ENCODE results near the gene RAD51B.

The RAD51B gene

GRCh38 chr14:68341411-68342212 lies 522.0 kb downstream of the RAD51B start:
- no peak for DNase-seq (ENCODE audit: low read depth)

DNA sequence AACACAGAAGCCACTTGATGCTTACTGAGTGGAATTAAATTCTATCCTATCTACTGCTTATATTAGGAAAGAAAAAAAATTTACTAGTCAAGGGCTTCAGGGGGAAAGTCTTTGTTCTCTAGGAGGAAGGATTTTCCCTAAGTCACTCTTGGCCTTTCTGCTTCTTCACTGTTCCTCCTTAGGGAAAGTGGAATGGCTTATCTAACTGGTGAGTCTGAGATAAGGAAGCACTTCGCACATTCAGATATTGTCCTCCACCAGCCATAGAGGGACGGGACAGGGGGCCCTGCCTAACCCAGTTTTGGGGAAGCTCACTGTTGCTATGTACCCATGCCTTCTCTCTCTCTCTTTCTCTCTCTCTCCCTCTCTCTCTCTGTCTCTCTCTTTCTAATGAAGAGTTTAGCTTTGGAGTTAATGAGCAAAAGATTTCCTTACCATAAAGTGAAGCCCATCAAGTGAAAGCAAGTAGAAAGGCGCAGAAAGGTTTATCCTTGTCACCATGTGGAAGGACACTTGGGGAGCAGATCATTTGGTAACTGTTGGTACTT lies 522.7 kb downstream of the RAD51B start:
- DNase-seq (ENCODE audit: low read depth), result no peak

DNA sequence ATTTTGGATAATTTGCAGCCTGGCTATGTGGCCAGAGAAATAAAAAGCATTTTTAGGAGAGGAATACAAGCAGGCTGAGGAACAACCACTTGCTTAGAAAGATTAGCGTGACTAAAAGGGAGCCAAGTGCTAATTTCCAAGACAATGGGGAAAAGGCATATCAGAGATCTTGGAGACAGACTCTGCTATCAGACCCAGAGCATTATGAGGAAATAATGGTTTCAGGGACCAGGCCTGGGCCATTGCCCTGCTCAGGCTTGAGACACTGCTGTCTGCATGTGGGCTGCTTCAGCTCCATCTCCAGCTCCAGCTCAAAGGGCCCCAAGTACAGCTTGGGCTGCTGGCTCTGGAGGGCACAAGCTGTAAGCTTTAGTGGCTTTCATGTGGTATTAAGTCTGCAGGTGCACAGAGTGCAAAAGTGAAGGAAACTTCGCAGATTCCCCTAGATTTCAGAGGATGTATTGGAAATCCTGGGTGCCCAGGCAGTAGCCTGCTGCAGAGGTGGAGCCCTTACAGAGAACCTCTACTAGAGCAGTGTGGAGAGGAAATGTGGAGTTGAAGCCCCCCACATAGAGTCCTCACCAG lies 524.0 kb downstream of the RAD51B start:
- DNase-seq (ENCODE audit: low read depth), result no peak

GRCh38 chr14:68345738-68346137 lies 526.2 kb downstream of the RAD51B start:
- no peak for DNase-seq (ENCODE audit: low read depth)

- DNase-seq (ENCODE audit: low read depth), result no peak
Observed at GRCh38 chr14:68346556-68347343, 527.2 kb downstream of the RAD51B start.

DNA sequence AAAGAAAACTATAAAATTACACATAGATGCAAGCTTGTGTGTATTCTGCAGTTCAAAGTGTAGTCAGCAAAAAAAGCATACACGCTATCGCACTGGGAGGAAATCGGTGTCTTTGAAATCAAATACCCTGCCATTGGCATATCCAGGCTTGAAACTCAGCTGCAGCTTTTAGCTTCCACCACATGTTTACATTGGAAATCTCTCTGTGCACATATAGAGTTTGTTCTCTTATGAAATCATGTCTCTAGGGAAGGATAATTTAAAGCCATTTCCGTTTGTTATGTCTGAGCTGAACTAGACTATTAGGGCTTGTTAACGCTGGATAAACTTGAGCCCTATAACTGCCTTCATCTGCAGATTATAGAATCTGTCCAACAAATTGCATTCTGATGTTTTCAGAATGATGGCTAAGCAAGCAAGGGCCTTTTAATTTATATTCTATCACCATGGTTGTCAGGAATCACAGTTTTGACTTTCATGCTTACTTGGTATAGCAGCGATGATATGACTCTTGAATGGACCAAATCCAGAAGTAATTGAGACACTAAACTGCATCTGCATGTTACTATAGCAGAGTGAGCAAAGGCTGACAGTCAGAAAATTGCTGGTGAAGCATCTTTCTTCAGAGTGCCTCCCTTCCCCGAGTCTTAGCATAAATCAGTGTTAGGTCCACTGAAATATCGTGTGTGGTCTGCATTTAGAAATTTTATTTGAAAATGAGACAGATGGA lies 530.5 kb downstream of the RAD51B start:
- DNase-seq (ENCODE audit: low read depth), result no peak

- DNase-seq (ENCODE audit: low read depth), result no peak
Observed at GRCh38 chr14:68355415-68355814, 535.8 kb downstream of the RAD51B start.

DNA sequence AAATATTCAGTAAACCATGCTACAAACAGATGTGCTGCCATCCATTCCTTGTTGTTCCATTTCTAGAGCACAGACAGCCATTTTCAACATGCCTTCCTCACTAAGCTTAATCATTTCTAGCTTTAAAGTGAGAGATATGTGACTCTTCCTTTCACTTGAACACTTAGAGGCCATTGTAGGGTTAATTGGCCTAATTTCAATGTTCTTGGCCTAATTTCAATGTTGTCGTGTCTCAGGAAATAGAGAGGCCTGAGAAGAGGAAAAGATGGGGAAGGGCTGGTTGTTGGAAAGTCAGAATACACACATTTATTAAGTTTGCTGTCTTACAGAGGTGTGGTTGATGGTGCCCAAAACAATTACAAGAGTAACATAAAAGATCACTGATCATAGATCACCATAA lies 538.2 kb downstream of the RAD51B start:
- no peak for DNase-seq (ENCODE audit: low read depth)

GRCh38 chr14:68358500-68358899 lies 538.9 kb downstream of the RAD51B start:
- no peak for DNase-seq (ENCODE audit: low read depth)

GRCh38 chr14:68359022-68359836 lies 539.6 kb downstream of the RAD51B start:
- no peak for DNase-seq (ENCODE audit: low read depth)

DNA sequence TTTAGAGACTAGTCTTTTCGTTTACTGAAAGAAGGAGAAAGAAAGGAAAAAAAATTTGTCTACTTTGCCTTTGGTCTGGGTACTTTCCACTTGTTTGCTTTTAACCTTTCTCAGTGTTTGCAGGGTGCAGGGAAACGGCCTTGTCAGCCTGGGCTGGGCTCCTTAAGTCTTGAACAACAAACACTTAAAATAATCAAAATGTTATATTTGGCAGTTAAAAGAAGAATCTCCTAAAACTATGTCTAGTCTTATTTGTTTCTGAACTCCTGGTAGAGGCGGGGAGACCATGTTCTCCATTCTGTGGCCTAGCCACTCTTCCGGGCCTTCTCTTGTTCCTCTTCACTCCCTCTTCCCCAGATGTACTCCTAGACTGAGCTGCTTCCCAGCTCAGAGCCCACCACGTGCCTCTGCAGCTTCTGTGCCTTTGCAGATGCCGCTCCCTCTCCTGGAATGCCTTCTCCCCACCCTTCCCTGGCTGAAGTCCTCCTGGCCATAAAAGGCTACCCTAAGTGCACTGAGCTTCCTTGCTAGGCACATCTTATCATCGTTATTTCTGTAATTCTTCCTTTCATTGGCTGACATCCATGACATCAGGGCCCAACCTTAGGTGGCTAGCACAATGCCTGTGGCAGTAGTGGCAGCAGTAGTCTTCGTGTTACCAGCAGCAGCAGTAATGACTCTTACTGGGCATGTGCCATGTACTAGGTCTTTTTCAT lies 540.4 kb downstream of the RAD51B start:
- no peak for DNase-seq (ENCODE audit: low read depth)

DNA sequence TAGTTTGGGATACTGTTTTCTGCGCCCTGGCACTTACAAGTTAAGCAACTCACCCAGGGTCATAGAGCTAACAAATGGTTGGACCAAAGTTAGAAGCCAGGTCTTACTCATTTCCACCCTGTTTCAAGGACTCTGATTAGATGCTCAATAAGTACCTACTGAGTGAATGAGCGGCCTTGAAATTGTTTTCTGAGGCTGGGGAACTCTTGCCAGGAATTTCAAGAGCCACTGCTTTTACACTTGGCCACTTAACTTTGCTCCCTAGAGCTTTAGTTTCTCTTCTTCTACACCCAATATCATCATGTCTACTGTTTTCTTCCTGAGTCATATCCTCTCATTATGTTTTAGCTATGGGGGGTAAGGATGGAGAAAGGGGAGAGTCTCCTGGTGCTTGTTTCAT lies 541.7 kb downstream of the RAD51B start:
- DNase-seq (ENCODE audit: low read depth), result no peak

- no peak for DNase-seq (ENCODE audit: low read depth)
Observed at GRCh38 chr14:68362846-68363245, 543.3 kb downstream of the RAD51B start.

DNA sequence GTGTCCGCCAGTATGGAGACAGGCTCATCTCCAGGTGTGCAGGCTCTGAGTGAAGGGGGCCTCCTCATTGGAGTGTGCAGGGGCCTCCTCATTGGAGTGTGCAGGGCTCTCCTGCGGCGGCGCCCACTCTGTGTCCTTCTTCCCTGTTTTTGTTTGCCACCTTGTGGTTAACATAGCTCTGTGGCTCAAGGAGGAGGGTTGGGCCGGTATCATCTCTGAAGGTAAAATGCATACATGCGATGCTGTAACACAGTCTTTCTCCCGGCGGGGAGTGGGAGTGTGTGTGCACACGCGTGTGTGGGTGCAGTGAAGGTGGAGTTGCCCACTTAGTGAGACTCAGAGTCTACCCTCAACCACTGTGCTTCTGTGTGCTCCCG lies 543.9 kb downstream of the RAD51B start:
- DNase-seq (ENCODE audit: low read depth), result no peak

DNA sequence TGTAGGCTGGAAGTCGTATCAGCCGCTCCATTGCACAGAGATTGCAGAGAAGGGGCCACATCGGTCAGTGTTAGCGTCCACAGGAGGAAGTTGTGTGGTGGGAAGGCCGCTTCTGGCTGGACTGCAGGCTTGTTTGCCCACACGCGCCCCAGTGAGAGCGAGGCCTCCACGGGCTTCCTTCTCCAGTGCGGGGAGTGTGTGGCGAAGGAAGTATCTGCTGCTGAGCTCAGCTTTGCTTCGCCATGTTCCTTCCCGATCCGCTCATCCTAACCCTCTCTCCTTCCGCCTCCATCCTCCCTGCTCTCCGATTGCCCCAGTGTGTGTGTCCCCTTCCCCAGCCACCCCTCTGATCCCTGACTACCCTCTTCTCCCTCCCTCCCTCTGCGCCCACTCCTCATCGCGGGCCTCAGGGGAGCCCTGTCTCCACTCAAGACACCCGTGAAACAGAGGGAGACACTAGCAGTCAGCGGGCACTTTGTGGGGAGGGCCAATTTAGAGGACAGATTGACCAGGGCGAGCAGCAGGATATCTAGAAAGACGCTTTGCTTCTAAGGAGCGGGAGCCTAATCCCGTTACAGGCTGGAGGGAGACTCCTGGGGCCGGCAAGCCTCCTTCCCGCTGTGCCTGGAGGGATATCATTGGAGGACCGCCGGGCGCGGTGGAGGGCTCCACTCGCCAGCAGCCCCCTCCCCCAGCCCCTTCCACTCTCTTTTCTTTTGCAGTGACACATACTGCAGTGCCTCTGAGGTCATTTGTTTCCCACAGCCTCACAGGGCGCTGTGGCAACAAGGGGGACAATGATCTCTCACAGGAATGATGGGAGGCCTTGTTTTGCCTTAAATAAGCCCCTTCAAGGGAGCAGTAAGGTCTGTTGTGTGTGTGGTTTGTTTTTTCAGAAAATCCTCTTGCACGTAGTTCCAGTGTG lies 544.5 kb downstream of the RAD51B start:
- DNase-seq (ENCODE audit: low read depth), result no peak

DNA sequence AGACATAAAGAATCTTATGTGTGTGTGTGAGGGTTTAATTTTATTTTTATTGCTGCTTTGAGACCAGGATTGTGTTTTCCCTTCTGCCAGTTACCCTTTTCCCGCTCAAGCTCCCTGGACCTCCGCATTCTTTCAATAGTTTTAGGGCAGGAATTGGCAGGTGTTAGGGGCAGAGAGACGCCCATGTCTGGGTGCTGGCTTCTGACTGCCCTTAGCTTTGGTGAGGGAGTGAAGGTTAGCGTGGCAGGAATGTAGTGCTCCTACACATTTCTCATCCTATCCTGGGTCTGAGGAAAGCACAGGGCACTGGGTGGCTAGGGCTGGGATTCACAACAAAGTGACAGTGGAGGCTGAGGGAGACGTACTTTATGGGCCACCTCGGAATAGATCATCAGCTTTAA lies 545.2 kb downstream of the RAD51B start:
- DNase-seq (ENCODE audit: low read depth), result no peak

DNA sequence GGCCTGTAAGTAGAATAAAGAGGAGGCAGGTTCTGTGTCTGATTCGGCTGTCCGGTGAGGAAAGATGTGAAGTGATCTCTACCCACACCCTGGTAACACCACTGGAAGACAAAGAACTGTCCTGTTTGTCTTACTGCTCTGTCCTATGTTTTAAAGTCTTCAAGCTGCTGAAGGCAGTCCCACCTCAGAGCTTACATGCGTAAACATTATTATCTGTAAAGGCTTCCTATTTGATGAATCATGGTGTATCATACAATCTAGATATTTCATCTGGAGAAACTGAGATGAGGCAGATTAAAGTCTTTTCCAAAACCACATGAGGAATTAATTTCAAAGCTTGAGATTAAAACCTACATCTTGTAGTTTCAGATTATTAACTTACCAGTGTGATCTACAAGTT lies 545.6 kb downstream of the RAD51B start:
- no peak for DNase-seq (ENCODE audit: low read depth)

GRCh38 chr14:68366656-68367055 lies 547.1 kb downstream of the RAD51B start:
- DNase-seq (ENCODE audit: low read depth), result no peak

- DNase-seq (ENCODE audit: low read depth), result no peak
Observed at GRCh38 chr14:68367536-68367935, 548.0 kb downstream of the RAD51B start.

DNA sequence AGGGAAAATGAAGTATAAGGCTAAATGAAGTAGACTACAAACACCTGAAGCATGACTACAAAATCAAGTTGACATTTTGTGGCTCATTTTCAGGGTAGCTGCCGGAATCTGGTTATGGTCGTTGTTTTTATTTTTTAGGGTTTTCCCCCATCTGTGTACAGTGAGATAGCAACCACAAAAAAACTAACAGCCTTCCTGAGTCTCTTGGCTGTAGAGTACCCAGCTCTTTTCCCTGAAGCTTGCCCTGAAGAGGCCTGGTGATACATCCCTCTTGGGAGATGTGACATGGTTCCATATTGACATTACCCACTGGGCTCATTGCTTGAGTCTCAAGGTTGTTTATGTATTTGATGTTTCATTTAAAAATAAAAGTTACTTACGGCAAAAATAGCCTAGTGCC lies 549.3 kb downstream of the RAD51B start:
- DNase-seq (ENCODE audit: low read depth), result no peak

Data from stimulated activated CD4-positive, alpha-beta T cell treated with anti-CD3 and anti-CD28 coated beads, Interleukin-2, amount 100 ng/mL, for 4 hours (primary cell).